K562 (cell line): Measurements from ENCODE around the gene BOLL.

ENCODE experiments used
- EHMT2 ChIP-seq: fragments of 450-650 bp; IDR thresholded peaks from 2 replicates; pipeline ENCODE4 v1.6.1; 2018; ENCODE audit warnings: antibody characterized with exemption
- MYNN ChIP-seq, 2 experiments: sonication (generic); formaldehyde crosslinking in 1 of 2; IDR thresholded peaks; 2 replicates each; pipeline versions ENCODE4 v1.5.0 to v1.6.1; 2016 to 2020; ENCODE audit warnings: antibody characterized with exemption in 1 of 2, missing genetic modification reagents in 1 of 2
- TEAD4 ChIP-seq, 2 experiments: sonication (generic) in 1 of 2; formaldehyde crosslinking in 1 of 2; IDR thresholded peaks; 2 replicates each; pipeline versions ENCODE4 v1.6.1 to v1.8.0; 2012 to 2022; ENCODE audit warnings: borderline replicate concordance in 1 of 2, inconsistent platforms in 1 of 2, low read length in 1 of 2, mild to moderate bottlenecking in 1 of 2, missing genetic modification reagents in 1 of 2
- TRIM25 ChIP-seq: fragments of 450-650 bp; IDR thresholded peaks from 2 replicates; pipeline ENCODE4 v1.7.0; 2016; ENCODE audit warnings: borderline replicate concordance
- ZNF24 ChIP-seq: fragments of 450-650 bp; IDR thresholded peaks from 2 replicates; pipeline ENCODE4 v1.6.1; 2016

DNA sequence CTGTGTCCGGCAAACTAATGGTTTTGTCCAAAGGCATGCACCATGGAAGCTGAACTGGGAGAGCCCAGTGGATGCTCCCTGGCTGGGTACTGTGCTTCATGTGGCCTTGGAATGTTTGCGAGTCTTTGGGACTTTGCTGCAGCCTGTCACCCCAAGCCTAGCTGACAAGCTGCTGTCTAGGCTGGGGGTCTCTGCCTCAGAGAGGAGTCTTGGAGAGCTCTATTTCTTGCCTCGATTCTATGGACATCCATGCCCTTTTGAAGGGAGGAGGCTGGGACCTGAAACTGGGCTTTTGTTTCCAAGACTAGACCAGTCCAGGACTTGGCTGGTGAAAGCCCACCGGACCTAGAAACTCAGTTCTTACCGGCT, 78.3 kb downstream of the BOLL start:
- no peak for TF ChIP-seq TRIM25
- no peak for TF ChIP-seq EHMT2
- TF ChIP-seq ZNF24: no peak
- no peak for TF ChIP-seq TEAD4 (IDR thresholded peaks at IDR 0.05; ENCODE audit: low read length)
- TF ChIP-seq TEAD4 (CRISPR knock-in tag; IDR thresholded peaks at IDR 0.05; ENCODE audit: borderline replicate concordance): no peak
- TF ChIP-seq MYNN (IDR thresholded peaks at IDR 0.05): no peak
- no peak for TF ChIP-seq MYNN (CRISPR knock-in tag; IDR thresholded peaks at IDR 0.05)
